Measurements from ENCODE around the gene ANAPC7. TPM values are rescaled to one million over a fixed set of nuclear protein-coding genes. Genes with fewer than 3 reads are reported as not detected.
"Not testable (repeated sequence)": the region's sequence is repeated elsewhere in the genome, so short reads cannot be mapped to it uniquely, and the experiment has no call there.

Gene ANAPC7
- total RNA-seq, 1 experiment from 2014 or later = 52.4 TPM

- Histone ChIP-seq H4K20me1 (ENCODE audit: insufficient read depth) (no peaks in the 10 kb centered on the region), H2AFZ (no peak overlapping the region), H3K9me2 (ENCODE audit: insufficient read depth) (no peaks in the 10 kb centered on the region), H3F3A (ENCODE audit: insufficient read depth, low read depth) (no peaks in the 10 kb centered on the region), H3K4me2 (no peak overlapping the region), H3K79me2 (ENCODE audit: low read depth) (no peaks in the 10 kb centered on the region), H3K36me3 (ENCODE audit: low read depth) (no peaks in the 10 kb centered on the region), H3K4me1 (replicated peaks; ENCODE audit: insufficient read depth) (no peaks in the 10 kb centered on the region), H3K9me3 (ENCODE audit: insufficient read depth, low read depth) (no peaks in the 10 kb centered on the region), H3K27me3 (ENCODE audit: insufficient read depth, low read depth) (no peaks in the 10 kb centered on the region), H3K4me3 (no peak overlapping the region), H3K27ac (no peak overlapping the region)
- POLR2A ChIA-PET (ENCODE audit: unreplicated experiment) = interaction anchor here (0.6 kb wide), 2 partner anchors 258 to 264 kb away, joined by 3 read pairs; no protein-coding TSS in a partner anchor
- CTCF ChIA-PET = no interaction called here
- intact Hi-C loops (cut with micrococcal nuclease; ENCODE audit: unreplicated experiment) = no loop called here
- BruUV-seq (replicated peaks) = no TSS peak
- no peak for TF ChIP-seq CTCF (conservative IDR thresholded peaks at IDR 0.05)
- no peak for TF ChIP-seq EZH2 (IDR thresholded peaks at IDR 0.05; ENCODE audit: low read depth)
- DNase-seq = no peak
Measured at GRCh38 chr12:110424237-110424636, 20.7 kb upstream of the ANAPC7 start.

- Histone ChIP-seq H3F3A (ENCODE audit: insufficient read depth, low read depth) (peaks cover 4% of the 10 kb centered on the region; the same call in 1 of the 2 replicates), H3K79me2 (ENCODE audit: low read depth) (no peaks in the 10 kb centered on the region), H3K4me2 (no peak overlapping the region), H2AFZ (no peak overlapping the region), H3K9me3 (ENCODE audit: insufficient read depth, low read depth) (no peaks in the 10 kb centered on the region), H3K36me3 (ENCODE audit: low read depth) (no peaks in the 10 kb centered on the region), H4K20me1 (ENCODE audit: insufficient read depth) (no peaks in the 10 kb centered on the region), H3K27ac (no peak overlapping the region), H3K27me3 (ENCODE audit: insufficient read depth, low read depth) (no peaks in the 10 kb centered on the region), H3K9me2 (ENCODE audit: insufficient read depth) (no peaks in the 10 kb centered on the region), H3K4me1 (replicated peaks; ENCODE audit: insufficient read depth) (no peaks in the 10 kb centered on the region), H3K4me3 (no peak overlapping the region)
- BruUV-seq (replicated peaks) = no TSS peak
- ChIA-PET CTCF (no interaction called here), POLR2A (ENCODE audit: unreplicated experiment) (interaction anchor here (0.6 kb wide), 2 partner anchors 34 to 319 kb away, joined by 3 to 28 read pairs; no protein-coding TSS in a partner anchor)
- DNase-seq = no peak
- TF ChIP-seq EZH2 (IDR thresholded peaks at IDR 0.05; ENCODE audit: low read depth) (no peak), CTCF (conservative IDR thresholded peaks at IDR 0.05) (no peak)
- intact Hi-C loops (cut with micrococcal nuclease; ENCODE audit: unreplicated experiment) = no loop called here
Measured at GRCh38 chr12:110421701-110422100, 18.2 kb upstream of the ANAPC7 start.

- Histone ChIP-seq H3K9me2 (ENCODE audit: insufficient read depth) (no peaks in the 10 kb centered on the region), H4K20me1 (ENCODE audit: insufficient read depth) (no peaks in the 10 kb centered on the region), H3K27me3 (ENCODE audit: insufficient read depth, low read depth) (no peaks in the 10 kb centered on the region), H3K79me2 (ENCODE audit: low read depth) (no peaks in the 10 kb centered on the region), H3K27ac (no peak overlapping the region), H3K4me3 (no peak overlapping the region), H3K4me2 (no peak overlapping the region), H2AFZ (no peak overlapping the region), H3K9me3 (ENCODE audit: insufficient read depth, low read depth) (no peaks in the 10 kb centered on the region), H3K36me3 (ENCODE audit: low read depth) (no peaks in the 10 kb centered on the region), H3F3A (ENCODE audit: insufficient read depth, low read depth) (peaks cover 4% of the 10 kb centered on the region; the same call in 1 of the 2 replicates), H3K4me1 (replicated peaks; ENCODE audit: insufficient read depth) (no peaks in the 10 kb centered on the region)
- TF ChIP-seq EZH2 (IDR thresholded peaks at IDR 0.05; ENCODE audit: low read depth) = no peak
- TF ChIP-seq CTCF (conservative IDR thresholded peaks at IDR 0.05) = no peak
- intact Hi-C loops (cut with micrococcal nuclease; ENCODE audit: unreplicated experiment) = no loop called here
- DNase-seq = no peak
- CTCF ChIA-PET = no interaction called here
- POLR2A ChIA-PET (ENCODE audit: unreplicated experiment) = interaction anchor here (0.6 kb wide), 1 partner anchor 320 kb away, joined by 3 read pairs; no protein-coding TSS in a partner anchor
- BruUV-seq (replicated peaks) = no TSS peak
Measured at GRCh38 chr12:110421159-110421661, 17.7 kb upstream of the ANAPC7 start.

- H3F3A ChIP-seq (ENCODE audit: insufficient read depth, low read depth); H3K36me3 ChIP-seq (ENCODE audit: low read depth); H3K9me3 ChIP-seq (ENCODE audit: insufficient read depth, low read depth); H3K27me3 ChIP-seq (ENCODE audit: insufficient read depth, low read depth); BruUV-seq (replicated peaks); H3K4me3 ChIP-seq; H3K4me2 ChIP-seq; H4K20me1 ChIP-seq (ENCODE audit: insufficient read depth); H3K4me1 ChIP-seq (replicated peaks; ENCODE audit: insufficient read depth); POLR2A ChIA-PET (ENCODE audit: unreplicated experiment); H3K9me2 ChIP-seq (ENCODE audit: insufficient read depth); H2AFZ ChIP-seq; H3K79me2 ChIP-seq (ENCODE audit: low read depth); CTCF ChIA-PET; H3K27ac ChIP-seq; DNase-seq; intact Hi-C loops (cut with micrococcal nuclease; ENCODE audit: unreplicated experiment): not testable (repeated sequence)
Measured at GRCh38 chr12:110420644-110421043, 17.1 kb upstream of the ANAPC7 start.

- intact Hi-C loops (cut with micrococcal nuclease; ENCODE audit: unreplicated experiment); H2AFZ ChIP-seq; H3K4me1 ChIP-seq (replicated peaks; ENCODE audit: insufficient read depth); H3K79me2 ChIP-seq (ENCODE audit: low read depth); H3K9me3 ChIP-seq (ENCODE audit: insufficient read depth, low read depth); H3F3A ChIP-seq (ENCODE audit: insufficient read depth, low read depth); H3K9me2 ChIP-seq (ENCODE audit: insufficient read depth); BruUV-seq (replicated peaks); H3K27ac ChIP-seq; H3K4me2 ChIP-seq; H3K36me3 ChIP-seq (ENCODE audit: low read depth); H3K4me3 ChIP-seq; H4K20me1 ChIP-seq (ENCODE audit: insufficient read depth); DNase-seq; H3K27me3 ChIP-seq (ENCODE audit: insufficient read depth, low read depth): not testable (repeated sequence)
- CTCF ChIA-PET = interaction anchor here (0.6 to 0.7 kb wide), 2 partner anchors 8 to 327 kb away, joined by 4 read pairs; no protein-coding TSS in a partner anchor
- POLR2A ChIA-PET (ENCODE audit: unreplicated experiment) = interaction anchor here (0.6 kb wide), 1 partner anchor 137 kb away, joined by 7 read pairs; no protein-coding TSS in a partner anchor
Measured at GRCh38 chr12:110417113-110417512, 13.6 kb upstream of the ANAPC7 start.
